ENCODE measurements around the gene SGPP1.

The SGPP1 gene

GRCh38 chr14:63715360-63715759 lies 12.5 kb downstream of the SGPP1 start:
- H3K36me3 ChIP-seq (ENCODE audit: control insufficient read depth in 2 of 2, insufficient read depth in 1 of 2, low read length in 2 of 2): no peaks in the 10 kb centered on the region; a peak in 1 of 3 replicates
- CTCF ChIA-PET: no interaction called here

DNA sequence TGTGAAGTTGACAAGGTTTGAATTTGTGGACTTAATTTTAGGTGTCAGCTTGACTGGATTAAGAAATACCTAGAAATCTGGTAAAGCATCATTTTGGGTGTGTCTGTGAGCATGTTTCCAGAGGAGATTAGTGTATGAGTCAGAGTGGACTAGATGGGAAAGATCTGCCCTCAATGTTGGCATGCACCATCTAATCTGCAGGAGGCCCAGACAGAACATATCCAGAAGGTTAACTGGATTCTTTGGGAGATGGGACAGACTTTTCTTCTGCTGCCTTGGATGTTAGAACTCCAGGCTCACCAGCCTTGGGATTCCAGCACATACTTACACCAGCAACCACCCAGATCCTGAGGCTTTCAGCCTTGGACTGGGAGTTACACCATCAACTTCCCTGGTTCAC lies 14.1 kb downstream of the SGPP1 start:
- Histone ChIP-seq H3K4me3 (ENCODE audit: low read depth, low read length) (no peak overlapping the region), H3K27ac (ENCODE audit: extremely low read depth, low read depth, low read length) (no peak overlapping the region), H3K36me3 (ENCODE audit: control insufficient read depth in 2 of 2, insufficient read depth in 1 of 2, low read length in 2 of 2) (no peaks in the 10 kb centered on the region), H3K9me3 (ENCODE audit: control insufficient read depth, insufficient read depth, low read depth, low read length) (no peaks in the 10 kb centered on the region), H3K4me1 (ENCODE audit: control insufficient read depth, insufficient read depth, low read length) (no peaks in the 10 kb centered on the region)
- peak; percentile 56; the same call in 1 of the 2 replicates for TF ChIP-seq PRDM10 (tag by site-specific recombination; IDR thresholded peaks at IDR 0.05)
- no peak for TF ChIP-seq ZNF148 (tag by site-specific recombination; IDR thresholded peaks at IDR 0.05; ENCODE audit: borderline replicate concordance)
- ChIA-PET POLR2A (no interaction called here), CTCF (no interaction called here)

More at GRCh38 chr14:63715360-63715759, 12.5 kb downstream of the SGPP1 start:
- no peaks in the 10 kb centered on the region for H3K9me3 ChIP-seq (ENCODE audit: control insufficient read depth, insufficient read depth, low read depth, low read length)
- H3K27ac ChIP-seq (ENCODE audit: extremely low read depth, low read depth, low read length): no peak overlapping the region
- H3K4me3 ChIP-seq (ENCODE audit: low read depth, low read length): no peak overlapping the region
- TF ChIP-seq ZNF510 (tag by site-specific recombination; IDR thresholded peaks at IDR 0.05; ENCODE audit: insufficient replicate concordance): no peak
- no peak for TF ChIP-seq ZNF19 (tag by site-specific recombination; IDR thresholded peaks at IDR 0.05; ENCODE audit: low read depth)
- no peak for TF ChIP-seq HOXD13 (CRISPR knock-in tag; IDR thresholded peaks at IDR 0.05; ENCODE audit: borderline replicate concordance)
- TF ChIP-seq ZNF677 (tag by site-specific recombination; IDR thresholded peaks at IDR 0.05): no peak
- no peak for TF ChIP-seq ZNF354C (tag by site-specific recombination; IDR thresholded peaks at IDR 0.05; ENCODE audit: borderline replicate concordance, low read depth)
- no peak for TF ChIP-seq SALL2 (tag by site-specific recombination; IDR thresholded peaks at IDR 0.05; ENCODE audit: borderline replicate concordance)
- TF ChIP-seq GLI4 (tag by site-specific recombination; IDR thresholded peaks at IDR 0.05): no peak
- TF ChIP-seq ZNF654 (tag by site-specific recombination; IDR thresholded peaks at IDR 0.05; ENCODE audit: low read depth): no peak
- TF ChIP-seq ELK4 (IDR thresholded peaks at IDR 0.05; ENCODE audit: borderline replicate concordance, low read depth, low read length): no peak
- no peak for TF ChIP-seq HOXA7 (CRISPR knock-in tag; IDR thresholded peaks at IDR 0.05; ENCODE audit: borderline replicate concordance)
- TF ChIP-seq ZSCAN18 (tag by site-specific recombination; IDR thresholded peaks at IDR 0.05): no peak
- TF ChIP-seq ZNF341 (tag by site-specific recombination; IDR thresholded peaks at IDR 0.05; ENCODE audit: low read depth): no peak
- no peak for TF ChIP-seq MZF1 (tag by site-specific recombination; IDR thresholded peaks at IDR 0.05; ENCODE audit: borderline replicate concordance)
- TF ChIP-seq ZNF211 (tag by site-specific recombination; IDR thresholded peaks at IDR 0.05; ENCODE audit: low read depth): no peak
- TF ChIP-seq ZBTB8A (tag by site-specific recombination; IDR thresholded peaks at IDR 0.05): no peak
- TF ChIP-seq, protein P1, sequence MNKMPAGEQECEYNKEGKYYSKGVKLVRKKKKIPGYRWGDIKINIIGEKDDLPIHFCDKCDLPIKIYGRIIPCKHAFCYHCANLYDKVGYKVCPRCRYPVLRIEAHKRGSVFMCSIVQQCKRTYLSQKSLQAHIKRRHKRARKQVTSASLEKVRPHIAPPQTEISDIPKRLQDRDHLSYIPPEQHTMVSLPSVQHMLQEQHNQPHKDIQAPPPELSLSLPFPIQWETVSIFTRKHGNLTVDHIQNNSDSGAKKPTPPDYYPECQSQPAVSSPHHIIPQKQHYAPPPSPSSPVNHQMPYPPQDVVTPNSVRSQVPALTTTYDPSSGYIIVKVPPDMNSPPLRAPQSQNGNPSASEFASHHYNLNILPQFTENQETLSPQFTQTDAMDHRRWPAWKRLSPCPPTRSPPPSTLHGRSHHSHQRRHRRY (tag by site-specific recombination; IDR thresholded peaks at IDR 0.05): no peak
- TF ChIP-seq, protein P2, sequence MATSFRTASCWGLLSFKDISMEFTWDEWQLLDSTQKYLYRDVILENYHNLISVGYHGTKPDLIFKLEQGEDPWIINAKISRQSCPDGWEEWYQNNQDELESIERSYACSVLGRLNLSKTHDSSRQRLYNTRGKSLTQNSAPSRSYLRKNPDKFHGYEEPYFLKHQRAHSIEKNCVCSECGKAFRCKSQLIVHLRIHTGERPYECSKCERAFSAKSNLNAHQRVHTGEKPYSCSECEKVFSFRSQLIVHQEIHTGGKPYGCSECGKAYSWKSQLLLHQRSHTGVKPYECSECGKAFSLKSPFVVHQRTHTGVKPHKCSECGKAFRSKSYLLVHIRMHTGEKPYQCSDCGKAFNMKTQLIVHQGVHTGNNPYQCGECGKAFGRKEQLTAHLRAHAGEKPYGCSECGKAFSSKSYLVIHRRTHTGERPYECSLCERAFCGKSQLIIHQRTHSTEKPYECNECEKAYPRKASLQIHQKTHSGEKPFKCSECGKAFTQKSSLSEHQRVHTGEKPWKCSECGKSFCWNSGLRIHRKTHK (tag by site-specific recombination; IDR thresholded peaks at IDR 0.05): no peak
- no peak for TF ChIP-seq ZNF223 (tag by site-specific recombination; IDR thresholded peaks at IDR 0.05)
- no peak for TF ChIP-seq ZNF473 (tag by site-specific recombination; IDR thresholded peaks at IDR 0.05)
- POLR2A ChIA-PET: no interaction called here
- no peaks in the 10 kb centered on the region for H3K4me1 ChIP-seq (ENCODE audit: control insufficient read depth, insufficient read depth, low read length)

Data from HEK293 (cell line).